HG03139 (cell line): Measurements from ENCODE around the gene HERC4.

Source experiments
- ATAC-seq: cut with Tn5 transposase; IDR thresholded peaks from one replicate; pipeline ENCODE4 v1.9.1; 2021; ENCODE audit not compliant: unreplicated experiment

The HERC4 gene

GRCh38 chr10:68074775-68075549, at the start of gene HERC4:
HERC4 (minus strand) TSS chr10:68075283; CDS start chr10:68073108, 2,175 bp downstream.
- peak; percentile 84 for ATAC-seq

DNA sequence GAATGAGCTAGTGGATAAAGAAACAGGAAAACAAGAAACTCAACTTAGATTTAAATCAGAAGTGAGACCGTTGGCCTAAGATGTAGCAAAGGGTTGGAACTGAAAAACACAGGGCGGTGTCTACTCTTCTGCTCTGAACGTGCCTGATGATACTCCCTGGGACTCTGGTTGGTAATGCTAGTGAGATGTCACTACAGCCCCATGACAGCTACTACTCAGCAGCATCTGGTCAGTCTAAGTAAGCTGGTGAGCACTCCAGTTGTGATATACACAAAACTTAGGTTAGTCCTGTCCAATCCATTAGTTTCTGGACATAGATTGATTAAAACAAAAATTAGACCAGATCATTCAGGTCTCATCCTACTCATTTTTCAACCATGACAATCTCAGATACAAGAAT, 49.6 kb upstream of the HERC4 start:
- ATAC-seq, result no peak

GRCh38 chr10:68121852-68122251, 46.8 kb upstream of the HERC4 start:
- no peak for ATAC-seq

DNA sequence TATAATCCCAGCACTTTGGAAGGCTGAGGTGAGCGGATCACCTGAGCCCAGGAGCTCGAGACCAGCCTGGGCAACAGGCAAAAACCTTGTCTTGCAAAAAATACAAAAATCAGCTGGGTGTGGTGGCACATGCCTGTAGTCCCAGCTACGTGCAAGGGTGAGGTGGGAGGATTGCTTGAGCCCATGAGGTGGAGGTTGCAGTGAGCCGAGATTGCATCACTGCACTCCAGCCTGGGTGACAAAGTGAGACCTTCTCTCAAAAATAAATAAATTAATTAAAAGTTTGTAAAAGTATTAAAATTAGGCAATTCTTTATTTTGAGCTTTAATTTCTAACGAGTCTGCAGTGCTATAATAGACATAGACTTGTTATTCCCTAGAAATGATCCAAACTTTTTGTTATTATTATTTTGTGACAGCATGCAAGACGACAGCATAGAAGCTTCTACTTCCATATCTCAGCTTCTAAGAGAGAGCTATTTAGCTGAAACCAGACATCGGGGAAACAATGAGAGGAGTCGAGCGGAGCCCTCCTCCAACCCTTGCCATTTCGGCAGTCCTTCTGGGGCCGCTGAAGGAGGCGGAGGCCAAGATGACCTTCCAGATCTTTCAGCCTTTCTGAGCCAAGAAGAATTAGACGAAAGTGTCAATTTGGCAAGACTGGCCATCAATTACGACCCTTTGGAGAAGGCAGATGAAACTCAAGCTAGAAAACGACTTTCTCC, 46.1 kb upstream of the HERC4 start:
- no peak for ATAC-seq

DNA sequence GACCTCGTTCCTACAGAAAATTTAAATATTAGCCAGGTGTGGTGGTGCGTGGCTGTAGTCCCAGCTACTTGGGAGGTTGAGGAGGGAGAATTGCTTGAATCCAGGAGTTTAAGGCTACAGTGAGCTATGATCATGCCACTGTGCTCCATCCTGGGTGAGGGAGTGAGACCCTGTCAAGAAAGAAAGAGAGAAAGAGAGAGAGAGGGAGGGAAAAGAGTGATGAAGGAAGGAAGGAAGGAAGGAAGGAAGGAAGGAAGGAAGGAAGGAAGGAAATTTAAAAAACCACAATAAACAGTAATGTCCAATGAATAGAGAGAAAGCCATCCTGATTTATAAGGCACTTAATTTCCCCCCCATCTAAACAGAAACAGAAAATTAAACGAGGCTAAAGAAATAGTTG, 43.6 kb upstream of the HERC4 start:
- no peak for ATAC-seq

DNA sequence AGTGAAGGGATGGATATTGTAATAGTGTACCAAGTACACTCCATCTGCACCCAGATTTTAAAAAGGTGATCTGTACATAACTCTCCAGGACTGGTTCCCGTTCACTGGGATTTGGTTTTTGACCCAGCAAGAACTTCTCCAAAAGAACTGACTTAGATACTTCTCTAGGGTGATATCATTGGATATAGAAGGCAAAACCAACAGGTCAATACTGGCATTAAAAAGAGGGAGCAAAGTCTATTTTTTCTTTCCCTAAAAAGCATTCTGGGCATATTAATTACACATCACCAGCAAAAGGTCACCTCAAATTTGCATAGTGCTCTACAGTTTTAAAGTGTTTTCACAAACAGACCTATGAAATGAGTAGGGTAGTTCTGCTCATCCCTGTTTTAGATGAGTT, 37.8 kb upstream of the HERC4 start:
- no peak for ATAC-seq

GRCh38 chr10:68111584-68111983, 36.5 kb upstream of the HERC4 start:
- ATAC-seq, result no peak

GRCh38 chr10:68110027-68110426, 34.9 kb upstream of the HERC4 start:
- no peak for ATAC-seq

DNA sequence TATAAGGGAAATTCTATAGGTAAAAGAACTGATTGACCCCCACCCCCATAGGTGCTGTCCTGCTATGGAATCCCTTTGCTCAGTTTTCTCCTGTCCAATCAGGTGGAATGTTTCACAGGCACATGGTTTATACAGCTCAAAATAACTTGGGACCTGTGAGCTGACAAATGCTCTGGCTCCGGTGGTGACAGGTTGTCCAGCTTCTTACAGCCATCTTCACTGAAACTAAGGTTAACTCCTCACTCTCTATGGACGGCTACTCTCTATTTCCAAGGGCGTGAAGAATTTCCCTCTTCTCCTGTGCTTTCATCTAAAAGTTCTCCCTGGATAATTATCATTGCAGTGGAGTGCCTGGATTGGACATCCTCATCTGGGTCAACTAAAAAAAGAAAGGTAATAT, 34.2 kb upstream of the HERC4 start, which contains the start of gene MYPN:
TSS of gene MYPN (plus strand) at position 158 of the 400 bp plus-strand sequence. CDS start 11,951 bp downstream, outside the sequence.
- ATAC-seq, result no peak

- no peak for ATAC-seq
These were observed 33.6 kb upstream of the HERC4 start for GRCh38 chr10:68108653-68109052.

GRCh38 chr10:68108051-68108450, 33.0 kb upstream of the HERC4 start:
- ATAC-seq, result no peak

DNA sequence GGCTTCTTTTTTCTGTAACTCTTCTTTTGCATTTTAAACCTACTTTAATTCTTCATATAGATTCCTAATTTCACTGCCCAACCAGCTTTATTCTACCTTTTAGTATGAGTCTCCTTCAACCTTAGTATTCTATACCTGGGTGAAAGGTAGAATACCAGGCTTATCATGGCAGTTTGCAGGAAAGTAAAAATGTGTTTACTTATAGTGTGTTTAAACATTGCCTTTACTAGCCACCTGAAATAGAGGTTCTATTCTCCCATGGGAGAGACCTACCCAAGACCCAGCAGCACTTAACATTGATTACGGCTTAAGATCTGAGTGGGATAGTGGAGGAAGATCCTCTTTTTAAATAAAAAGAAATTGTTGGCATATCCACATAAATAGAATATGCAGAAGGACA, 32.6 kb upstream of the HERC4 start:
- ATAC-seq, result no peak

DNA sequence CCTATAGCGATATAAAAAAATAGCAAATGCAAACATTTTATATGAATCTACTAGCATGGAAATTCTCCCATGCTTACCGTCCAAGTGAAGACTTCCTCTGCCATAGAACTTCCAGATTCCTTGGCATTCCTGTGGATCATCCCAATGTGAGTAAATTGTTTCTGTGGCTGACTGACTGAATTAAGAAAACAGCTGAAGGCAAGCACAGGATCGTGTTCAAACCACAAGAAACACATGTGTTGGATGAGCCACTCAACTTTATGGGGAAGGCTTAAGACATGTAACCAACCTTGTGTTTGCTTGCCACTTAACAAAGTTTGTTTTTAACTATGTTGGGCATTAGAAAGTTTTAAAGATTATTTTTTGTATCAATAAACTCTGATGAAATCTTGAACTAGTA, 31.6 kb upstream of the HERC4 start:
- ATAC-seq, result no peak

DNA sequence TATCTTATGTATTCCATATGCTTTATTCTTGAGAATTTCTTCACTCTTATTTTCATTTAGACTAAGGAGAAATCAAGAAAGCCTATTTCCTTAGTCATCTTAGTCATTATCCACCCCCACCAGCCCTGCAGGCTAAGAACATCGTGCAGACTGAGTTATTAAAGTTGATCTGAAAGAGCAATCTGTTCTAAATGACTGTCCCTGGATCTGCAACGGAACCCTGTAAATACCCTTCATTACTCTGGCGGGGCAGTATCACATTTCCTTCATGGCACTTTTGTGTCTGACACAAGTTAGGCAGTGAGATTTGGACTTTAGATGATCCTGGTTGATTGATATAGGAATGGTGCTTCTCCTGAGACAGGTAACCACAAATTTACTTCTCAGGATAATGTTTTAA, 30.7 kb upstream of the HERC4 start:
- ATAC-seq, result no peak

DNA sequence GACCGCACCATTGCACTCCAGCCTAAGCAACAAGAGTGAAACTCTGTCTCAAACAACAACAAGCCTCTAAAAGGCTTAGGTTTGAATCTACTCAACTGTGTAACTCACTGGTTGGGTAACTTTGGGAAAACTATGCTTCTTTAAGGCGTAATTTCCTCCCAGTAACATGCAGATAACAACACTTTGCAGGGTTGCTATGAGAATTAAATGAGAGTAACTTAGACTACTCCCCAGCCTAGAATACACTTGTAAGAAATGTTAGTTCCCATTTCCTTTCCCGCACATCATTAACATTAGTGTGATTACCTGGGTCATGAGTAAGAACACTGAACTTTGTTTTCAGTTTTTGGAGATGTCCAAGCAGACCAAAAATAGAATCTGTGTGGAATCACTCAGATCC, 28.8 kb upstream of the HERC4 start:
- ATAC-seq, result no peak

DNA sequence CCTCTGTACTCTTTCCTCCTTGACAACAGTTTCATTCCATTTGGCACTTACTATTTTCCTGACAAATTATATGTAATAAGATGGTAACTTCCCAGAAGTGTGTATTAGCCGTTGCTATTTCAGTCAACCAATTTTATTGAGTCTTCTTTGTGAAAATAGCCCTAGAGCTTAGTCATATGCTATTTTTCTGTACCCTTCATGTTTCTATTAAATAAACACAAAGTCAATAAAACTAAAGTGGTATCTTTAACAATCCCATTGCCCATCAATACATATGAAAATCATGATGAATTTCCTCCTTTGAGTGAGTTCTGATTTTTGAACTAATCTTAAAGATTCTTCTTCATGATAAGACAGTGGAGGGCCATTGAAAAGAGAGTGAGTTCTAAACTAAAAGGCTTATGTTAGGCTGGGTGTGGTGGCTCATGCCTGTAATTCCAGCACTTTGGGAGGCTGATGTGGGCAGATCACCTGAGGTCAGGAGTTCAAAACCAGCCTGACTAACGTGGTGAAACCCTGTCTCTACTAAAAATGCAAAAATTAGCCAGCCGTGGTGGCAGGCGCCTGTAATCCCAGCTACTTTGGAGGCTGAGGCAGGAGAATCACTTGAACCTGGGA, 28.3 kb upstream of the HERC4 start:
- ATAC-seq, result no peak

DNA sequence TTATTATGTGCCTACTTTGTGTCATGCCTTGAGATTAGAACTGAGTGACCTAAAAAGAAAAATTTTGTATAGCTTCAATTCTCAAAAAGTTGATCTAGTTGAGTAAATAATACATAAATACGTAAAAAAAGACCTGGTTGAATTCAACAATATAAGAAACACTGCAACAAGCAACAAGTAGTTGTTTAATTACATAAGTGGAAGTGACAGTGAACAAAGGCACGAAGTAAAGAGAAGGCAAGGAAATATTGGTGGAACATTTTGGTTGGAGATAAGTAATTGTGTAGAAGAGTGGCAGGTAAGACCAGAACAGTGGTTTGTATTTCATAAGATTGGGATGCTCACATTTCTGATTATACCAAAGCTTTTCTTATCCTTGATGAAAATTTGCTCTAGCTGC, 26.0 kb upstream of the HERC4 start:
- no peak for ATAC-seq

DNA sequence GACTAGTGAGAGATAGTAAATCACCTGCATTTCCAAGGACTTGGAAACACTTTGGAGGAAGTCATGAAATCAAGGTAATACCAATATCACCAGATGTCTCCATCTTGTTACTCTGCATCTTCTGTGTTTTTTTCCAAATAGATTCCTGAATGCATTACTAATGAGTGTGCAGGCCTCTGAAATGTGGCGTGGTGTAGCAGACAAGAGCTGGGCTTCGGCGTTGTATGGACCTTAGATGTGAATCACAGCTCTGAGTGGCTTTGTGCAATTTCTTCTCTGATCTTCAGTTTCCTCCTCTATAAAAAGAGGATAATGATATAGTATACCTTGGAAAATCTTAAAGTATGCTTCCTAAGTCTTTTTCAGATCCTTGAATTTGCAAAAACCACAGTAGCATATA, 24.7 kb upstream of the HERC4 start:
- ATAC-seq, result no peak

GRCh38 chr10:68096913-68097516, 21.9 kb upstream of the HERC4 start:
- ATAC-seq, result no peak

GRCh38 chr10:68095153-68095552, 20.1 kb upstream of the HERC4 start:
- no peak for ATAC-seq

DNA sequence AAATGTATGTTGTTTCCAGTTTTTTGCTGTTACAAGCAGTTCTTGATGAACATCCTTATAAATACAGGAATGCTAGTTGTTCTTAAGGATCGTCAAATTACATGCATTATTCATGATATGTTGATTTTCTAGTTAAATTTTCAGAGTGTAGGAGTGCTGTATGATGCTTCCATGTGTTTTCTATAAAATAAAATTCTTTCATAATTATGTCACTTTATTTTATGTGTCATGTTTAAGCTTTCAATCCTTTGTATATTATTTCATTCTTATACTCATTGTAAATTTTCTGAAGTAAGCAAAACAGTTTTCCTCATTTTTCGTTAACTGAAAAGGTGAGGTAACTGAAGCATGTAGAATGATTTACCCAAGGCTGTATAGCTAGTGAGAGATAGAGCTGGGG, 17.4 kb upstream of the HERC4 start:
- ATAC-seq, result no peak

DNA sequence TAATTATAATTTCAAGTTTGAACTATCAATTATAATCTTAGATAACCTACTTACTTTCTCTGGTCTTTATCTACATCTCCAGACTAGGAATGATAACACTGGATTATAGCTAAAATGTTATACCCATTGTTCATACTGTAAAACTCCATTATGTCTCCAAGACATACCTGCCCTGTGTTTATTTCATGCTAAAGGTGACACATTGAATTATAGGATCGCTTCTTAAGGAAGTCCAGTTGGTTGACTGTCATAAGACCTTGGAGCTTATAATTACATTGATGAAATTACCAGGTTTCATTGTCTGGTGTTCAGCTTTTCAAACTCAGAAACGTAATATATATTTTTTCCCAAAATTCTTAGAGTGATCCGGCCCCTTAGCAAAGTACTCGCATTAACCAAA, 15.5 kb upstream of the HERC4 start:
- ATAC-seq, result no peak
